GM21825 (cell line): ENCODE results near the gene STC2.

ENCODE experiments used
- ATAC-seq: cut with Tn5 transposase; IDR thresholded peaks from one replicate; pipeline ENCODE4 v1.9.1; 2021; ENCODE audit warnings: mild to moderate bottlenecking, moderate library complexity; ENCODE audit not compliant: unreplicated experiment

Gene STC2

DNA sequence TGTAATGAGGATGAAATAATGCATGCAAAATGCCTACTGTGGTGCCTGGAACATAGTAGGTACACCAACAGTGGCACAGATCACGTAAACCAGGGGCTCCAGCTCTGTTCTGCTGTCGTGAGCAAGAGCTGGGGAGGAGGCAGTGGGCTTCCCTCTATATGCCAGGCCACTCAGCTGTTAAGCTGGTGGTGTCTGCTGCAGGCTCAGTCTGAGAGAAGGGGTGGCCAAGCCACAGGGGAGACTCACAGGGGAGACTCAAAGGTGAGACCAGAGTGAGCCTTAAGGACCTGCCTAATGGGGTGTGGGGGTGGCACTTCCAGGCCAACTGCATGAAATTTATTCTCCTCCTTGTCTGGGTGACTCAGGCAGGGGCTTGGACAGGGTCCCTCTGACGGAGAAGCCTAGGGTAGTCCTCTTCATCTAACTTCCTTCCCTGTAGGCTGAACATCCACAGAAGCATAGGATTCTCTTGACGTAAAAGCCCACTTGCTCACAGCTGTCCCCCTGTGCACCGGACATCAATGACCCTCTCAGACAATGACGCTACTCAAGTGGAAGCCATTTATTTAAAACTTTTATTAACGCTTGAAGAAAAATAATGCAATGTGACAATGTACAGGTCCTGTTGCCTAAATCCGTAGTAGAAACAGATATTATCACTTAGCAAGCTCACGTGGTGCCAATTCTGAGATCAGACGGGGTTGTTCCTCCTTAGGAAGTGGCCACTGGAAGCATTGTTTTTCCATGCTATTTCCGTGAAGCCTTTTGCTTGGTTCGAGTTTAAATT lies 13.9 kb downstream of the STC2 start:
- ATAC-seq: no peak

DNA sequence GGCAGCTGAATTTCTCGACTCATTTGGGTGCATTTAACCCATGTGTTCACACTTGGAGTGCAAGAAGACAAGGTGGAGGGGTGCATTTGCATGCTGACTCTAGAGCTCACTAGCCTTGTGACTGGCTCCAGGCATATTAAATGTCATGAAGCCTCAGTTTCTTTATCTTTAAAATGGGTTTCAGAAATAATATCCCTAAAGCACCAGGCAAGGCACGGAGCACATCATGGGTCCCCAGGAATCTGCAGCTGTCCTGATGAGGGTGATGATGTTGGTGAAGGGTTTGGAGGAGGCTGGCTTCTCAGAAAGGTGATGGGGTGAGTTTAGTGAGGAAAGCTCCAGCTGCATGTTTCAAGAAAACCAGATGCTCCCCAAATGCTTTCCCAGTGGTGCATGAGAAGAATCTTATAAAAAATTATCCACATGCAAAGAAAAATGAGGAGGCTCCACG lies 14.8 kb downstream of the STC2 start:
- ATAC-seq: no peak

DNA sequence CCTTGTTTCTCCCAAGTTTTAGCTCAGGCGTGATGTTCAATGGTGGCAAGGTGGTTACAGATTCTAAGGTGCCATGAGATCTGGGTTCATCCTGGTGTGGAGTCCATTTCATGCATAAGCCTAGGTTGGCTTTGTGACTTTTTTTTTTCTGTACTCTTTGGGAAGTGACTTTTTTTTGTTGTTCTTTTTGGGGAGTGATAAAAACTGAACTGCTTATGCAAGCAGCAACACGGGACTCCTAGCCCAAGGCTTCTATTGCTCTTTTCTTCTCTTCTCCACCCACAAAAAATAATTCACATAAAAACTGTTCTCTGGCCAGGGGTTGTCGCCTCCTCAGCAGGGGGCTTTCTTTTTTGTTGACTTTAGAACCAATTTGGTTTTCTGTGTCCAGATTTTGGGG lies 15.4 kb downstream of the STC2 start:
- no peak for ATAC-seq

DNA sequence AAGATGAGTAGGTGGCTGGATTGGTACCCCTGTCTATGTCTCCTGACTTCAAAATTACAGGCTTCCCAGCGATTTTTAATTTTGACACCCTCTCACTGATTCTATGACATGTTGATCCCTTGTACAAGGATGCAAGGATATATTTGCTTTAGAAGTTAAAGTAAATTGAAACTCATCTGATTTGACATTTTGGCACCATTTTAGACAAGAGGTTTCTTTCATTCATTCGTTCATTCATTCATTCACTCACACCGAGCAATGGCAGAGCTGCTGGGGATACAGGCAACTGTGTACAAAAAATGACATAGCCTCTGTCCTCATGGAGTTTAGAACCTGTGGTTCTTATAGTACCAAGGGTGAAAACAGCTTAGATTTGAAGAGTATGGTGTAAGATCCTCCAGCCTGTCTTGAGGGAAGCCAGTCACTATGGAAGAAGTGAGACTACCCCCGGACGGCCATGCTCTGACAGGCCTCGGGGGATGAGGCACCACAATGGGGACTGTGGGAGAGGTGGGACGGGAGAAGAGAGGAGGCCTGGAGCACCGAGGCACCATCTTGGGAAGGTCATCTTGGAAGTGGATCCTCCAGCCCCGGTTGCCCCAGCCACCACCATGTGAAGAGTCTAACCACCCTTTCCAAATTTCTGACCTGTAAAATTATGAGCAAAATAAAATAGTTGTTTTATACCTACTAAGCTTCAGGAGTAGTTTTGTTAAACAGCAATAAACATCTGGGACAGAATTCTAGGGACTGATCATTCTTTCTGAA lies 16.2 kb downstream of the STC2 start:
- no peak for ATAC-seq

DNA sequence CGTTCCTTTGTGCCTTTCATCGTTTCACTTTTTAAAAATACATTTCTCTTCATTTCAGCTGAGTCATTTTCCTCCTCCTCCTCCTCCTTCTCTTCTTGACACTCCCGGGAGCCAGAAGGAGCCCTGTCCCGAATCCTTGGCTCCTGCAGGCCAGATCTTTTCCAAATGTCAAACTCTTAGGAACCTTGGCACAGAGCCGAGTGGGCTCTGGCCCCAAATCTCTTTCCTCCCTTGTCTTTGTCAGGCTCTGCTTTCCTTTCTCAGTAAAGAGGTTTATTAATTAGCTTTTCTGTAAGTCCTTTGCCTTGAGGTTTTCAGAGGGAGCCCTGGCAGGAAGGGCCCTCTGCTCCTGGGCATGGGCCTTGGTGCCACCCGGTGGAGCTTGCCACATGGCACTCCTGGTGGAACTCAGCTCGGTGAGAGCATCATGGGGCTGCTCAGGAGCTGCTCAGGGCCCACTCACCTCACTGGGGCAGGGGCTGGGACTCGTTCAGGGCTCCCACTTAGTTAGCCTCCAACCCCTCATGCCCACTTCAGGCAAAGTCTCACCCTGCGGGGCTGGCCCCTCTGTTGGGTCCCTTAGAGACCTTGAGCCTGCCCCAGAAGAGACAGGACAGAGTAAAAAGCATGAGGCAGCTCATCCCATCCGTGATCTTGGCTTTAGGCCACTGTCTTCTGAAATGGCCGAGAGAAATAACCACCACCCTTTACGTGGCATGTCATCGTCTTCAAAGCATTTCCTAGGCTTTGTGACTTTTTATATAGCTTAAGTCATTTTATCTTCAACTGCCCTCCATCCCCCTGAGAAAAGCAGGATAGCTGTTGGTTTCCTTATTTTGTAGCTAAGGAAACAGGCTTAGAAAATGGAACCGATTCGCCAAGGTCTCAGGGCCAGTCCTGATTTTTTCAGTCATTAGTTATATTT lies 17.1 kb downstream of the STC2 start:
- ATAC-seq: no peak

DNA sequence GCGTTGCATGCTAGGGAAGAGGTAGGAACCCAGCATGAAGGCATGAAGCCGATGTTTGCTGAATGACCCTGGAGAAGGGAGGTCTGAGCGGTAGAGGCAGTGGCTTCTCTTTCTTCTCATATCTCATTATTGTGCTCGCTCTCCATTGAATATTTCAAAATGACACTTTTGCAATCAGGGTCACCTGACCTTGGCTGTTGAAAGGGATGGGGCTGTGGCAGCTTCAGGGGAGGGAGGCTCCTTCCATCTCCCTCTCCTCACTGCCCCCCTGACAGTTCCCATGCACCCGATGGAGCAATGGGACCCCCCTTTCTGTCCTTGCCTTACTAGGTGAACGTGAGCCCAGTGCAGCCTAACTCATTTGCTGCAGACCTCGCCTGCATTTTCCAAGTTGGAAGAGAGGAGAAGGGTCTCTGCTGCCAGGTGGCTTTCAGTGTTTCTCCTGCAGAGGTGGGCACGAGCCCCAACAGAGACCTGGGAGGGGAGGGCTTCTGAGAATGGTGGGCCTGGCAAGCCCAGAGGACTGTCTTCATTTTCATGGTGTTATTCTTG lies 17.9 kb downstream of the STC2 start:
- ATAC-seq: no peak

DNA sequence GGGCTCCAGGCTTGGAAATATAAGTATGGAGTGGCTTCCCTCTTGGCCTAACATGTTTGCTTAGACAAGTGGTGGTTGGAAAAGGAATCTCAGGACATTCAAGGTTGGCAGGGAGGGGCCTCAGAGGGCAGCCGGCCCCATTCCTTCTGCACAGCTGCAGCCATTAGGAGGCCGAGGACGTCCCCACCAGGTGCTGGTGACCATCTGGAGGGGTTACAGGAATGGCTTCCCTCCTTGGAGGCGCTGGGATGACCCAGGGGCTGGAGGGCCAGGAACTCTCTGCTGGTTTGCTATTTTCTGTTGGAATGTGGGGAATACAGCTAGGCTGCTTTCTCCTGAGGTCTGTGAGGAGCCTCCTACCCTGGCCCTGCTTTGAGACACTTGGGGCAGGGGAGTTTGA lies 18.5 kb downstream of the STC2 start:
- no peak for ATAC-seq

DNA sequence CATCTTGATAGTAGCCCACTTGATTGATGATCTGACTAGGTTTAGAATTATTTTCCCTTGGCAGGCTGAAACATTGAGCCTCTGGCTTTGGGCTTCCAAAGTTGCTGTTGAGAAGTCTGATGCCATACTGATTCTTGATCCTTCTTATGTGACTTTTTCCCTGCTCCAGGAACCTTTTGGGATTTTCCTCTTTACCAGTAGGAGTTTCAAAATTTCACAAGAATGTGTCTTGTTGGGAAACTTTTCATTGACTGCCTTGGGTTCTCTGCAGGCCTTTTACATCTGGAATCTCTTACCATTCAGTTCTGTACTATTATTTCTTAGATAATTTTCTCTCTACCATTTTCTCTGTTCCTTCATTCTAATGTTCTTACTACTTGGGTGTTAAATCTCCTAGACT lies 20.0 kb downstream of the STC2 start:
- ATAC-seq: no peak

DNA sequence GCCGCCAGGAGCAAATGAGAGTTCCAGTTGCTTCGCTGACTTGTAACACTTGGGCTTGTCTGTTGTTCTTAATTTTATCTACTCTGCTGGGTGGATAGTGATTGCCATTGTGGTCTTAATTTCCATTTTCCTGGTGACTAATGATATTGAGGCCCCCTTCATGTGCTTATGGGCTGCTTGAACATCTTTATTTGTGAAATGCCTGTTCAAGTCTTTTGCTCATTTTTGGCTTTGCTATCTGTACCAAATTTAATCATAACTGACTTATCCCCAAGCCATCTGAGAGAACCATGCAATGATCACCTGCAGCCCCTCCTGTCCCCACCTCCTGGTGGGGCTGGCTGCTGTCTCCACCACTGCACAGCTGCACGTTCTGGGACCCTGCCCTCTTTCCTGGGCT lies 20.5 kb downstream of the STC2 start:
- no peak for ATAC-seq

DNA sequence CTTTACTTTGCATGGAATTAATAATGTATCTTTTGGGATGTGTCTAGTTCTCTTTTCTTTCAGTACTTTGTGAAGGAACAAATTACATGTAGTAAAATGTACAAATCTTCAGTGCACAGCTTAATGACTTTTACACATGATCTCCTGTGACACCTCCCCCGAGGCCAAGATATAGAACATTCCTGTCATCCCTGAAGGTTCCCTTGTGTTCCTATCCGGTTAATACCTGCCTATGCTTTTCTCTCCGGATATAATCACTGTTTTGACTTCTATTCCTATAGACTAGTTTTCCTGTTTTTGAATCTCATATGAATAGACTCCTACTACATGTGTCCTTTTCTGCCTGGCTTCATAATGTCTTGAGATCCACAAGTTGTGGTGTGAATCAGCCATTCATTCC lies 21.5 kb downstream of the STC2 start:
- ATAC-seq: no peak

DNA sequence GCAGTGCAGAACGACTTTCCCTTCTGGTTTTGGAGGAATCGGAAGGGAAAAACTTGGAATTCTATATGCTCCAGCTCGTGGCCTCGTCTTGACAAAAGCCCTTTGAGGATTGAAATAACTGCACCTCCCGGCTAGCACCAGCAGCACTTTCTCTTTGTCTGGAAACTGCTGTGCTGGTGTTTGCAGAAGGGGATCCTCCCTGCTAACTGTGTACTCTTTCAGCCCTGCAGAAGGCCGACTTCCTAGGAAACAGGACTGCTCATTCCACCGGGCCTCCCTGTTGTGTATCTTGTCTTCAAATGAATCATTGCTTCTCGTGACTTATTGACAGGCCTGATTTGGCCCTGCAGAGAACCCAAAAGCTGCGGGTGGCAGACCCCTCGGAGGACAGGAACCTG lies 23.6 kb downstream of the STC2 start:
- no peak for ATAC-seq

DNA sequence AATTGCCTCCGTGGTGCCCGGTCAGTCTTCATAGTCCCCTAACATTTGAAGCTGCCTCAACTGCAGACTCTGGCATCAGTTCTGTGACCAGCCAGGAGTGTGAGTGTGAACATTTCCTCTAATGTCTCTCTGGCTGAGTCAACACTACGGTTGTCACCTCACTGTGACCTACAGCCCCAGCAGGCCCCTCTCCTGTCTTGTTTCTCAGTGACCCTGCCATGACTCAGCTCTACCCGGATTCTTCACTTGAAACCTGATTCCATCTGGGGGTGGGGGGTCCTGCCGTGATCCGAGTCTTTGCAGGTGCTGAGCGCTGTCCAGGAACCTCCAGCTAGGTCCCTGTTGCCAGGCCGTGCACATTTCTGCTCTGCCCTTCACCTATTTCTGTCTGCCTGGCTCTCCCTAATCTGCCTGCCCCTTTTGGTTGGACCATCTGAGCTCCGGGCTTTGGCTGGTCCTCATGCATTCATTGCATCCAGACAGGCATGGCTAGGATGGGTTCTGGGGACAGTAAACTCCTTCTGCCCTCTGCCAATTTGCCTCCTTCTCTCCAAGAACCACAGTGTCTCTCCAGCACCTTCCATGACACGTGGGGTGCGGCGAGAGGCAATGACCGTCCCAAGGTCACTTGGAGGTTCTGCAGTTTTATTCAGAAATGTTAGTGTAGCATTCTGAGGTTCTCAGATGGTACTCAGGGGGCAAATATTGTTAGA lies 24.2 kb downstream of the STC2 start:
- no peak for ATAC-seq

DNA sequence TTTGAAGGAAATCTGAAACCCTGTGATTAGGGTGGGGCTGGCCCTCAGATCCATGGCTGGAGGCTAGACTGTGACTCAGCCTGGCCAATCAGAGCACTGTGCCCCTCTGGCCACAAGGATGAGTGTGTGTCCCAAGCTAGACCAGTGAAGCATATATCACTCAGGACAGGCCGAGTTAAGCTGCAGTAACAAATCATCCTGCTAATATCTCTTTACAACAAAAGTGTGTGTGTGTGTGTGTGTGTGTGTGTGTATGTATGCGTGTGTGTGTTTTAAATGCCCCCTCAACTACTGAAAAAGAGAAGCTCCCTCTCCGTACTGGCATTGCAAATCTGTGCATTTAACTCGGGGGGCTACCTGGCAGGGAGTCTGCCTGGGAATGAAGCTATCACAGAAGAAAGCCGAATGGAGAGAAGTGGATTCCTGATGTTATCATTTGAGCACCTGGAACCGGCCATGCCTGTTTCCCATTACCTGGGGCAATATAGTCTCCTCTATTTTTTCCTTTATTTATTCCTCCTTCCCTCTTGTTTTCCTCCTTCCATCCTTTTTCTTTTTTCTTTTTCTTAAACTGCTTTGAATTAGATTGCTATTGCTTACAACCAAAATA lies 25.6 kb downstream of the STC2 start:
- ATAC-seq: no peak

DNA sequence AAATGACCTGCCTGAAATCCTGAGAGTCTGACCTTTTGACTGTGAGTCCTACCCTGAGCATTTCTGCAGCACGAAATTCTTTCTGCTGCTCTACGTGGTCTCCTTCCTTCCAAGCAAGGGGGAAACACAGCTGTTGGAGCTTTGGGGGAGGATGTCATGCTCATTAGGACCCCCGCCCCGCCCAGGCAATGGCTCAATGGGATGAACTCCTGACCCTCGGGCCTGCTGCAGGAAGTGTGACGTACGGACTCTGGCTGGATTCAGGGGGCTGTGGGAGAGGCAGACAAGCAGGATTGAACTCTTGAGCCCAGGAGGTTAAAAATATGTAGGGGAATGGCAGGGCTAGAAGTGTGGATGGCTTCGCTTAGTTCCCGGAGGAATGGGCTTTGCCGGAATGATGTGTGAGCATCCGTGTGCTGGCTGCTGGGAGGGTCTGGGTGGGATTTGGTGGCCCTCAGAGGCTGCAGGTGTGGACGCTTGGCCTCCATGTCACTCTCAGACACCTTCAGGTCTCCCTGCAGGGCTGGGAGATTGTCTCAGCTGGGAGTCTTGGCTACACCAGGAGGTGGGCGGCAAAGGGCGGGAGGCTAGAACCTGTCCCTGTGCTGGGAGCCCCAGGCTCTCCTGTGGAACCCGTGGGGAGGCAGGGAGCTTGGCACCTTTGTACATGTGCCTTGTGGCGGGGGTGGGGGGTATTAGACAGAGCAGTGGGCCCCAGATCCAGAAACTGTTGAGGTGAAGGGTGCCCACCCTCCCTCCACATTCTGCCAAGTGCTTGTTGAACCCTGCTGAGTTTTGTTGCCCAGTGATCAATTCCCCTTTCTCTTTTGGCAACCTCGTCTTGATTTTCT lies 26.3 kb downstream of the STC2 start:
- ATAC-seq: no peak

DNA sequence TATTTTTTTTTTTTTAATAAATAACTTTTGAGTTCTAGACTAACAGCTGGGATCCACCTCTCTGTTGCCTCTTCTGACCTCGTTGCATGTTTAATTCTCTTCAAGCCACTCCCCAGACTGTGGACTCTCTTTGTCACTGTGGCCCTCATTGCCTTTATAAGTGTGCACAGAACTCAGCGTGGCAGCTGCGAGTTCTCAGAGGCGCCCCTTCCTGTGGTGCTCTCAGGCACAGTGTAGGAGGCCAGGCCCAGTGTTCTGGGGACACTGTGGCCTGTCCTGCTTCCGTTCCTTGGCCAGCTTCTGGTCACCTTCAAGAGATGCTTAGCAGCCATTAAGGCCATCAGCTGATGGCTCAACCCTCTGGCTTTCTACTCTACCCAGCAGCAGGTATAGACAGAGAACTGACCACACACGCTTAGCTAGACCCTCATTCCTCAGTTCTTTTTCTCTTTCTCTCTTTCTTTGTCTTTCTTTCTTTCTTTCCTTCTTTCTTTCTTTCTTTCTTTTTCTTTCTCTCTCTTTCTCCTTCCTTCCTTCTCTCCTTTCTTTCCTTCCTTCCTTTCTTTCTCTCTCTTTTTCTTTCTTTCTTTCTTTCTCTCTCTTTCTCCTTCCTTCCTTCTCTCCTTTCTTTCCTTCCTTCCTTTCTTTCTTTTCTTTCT lies 27.7 kb downstream of the STC2 start:
- ATAC-seq: no peak

DNA sequence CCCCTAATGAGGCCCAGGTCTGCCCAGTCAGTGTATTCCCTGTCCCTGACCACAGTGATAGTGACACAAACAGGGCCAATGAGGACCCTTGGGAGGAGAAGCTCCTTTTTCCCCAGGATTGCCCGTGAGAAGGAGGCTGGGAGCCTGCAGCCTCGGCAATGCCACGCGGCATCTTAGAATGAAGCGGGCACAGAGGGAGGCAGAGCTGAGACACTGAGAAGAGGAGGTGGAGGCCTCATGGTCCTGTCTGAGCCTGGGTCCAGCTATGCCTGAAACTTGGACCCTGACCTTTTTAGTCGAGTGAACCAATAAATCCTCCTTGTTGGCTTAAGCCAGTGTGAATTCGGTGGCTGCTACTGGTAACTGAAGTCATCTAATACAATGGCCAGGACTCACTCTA lies 28.4 kb downstream of the STC2 start:
- no peak for ATAC-seq

DNA sequence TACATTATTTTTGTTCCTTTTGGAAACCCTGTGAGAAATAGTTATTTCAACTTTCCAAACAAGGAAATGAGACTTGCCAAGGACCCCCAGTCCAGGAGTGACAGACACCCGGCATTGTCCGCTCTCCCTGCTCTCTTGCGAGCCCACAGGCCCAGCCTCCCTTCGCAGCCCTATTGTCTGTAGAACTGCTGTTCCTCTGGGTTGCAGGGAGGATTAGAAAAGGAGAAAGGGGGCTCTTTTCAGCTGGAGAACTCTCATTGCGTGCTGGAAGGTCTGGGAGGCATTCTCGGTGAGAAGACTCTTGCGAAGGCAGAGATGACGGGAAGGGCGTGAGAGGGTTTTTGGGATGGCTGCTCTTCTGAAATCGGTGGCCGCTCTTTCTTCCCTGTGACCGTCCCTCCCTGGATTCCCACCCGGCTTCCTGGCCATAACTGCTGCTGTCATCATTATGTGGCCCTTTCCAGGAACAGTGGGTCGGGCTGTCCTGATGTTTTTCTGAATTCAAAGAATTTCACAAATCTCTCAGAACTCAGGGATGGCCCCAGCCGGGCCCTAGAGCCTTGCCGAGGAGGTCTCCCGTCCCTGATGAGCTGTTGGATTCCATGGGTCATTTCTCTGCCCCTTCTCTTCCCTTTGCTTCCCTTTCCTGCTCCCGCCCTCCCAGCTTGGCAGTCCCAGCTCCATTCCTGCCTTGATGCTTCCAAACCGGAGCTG lies 29.8 kb downstream of the STC2 start:
- no peak for ATAC-seq

DNA sequence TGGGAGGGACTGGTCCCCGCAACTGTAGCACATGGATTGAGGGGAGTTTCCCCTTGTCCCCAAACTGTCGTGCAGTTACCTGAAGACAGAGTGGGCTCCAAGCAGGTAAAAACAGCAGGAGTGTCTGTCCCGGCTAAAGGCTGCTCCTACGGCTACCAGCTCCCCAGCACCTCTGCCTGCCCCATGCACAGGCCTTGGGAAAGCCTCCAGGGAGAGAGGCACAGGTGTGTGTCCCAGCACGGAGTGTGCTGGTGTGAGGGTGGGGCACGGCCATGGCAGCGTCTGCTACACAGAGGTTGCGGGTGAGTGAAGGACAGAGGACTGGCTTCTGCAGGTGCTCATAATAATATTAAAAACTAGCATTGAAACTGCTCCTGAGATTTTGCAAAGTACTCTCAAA lies 30.4 kb downstream of the STC2 start:
- no peak for ATAC-seq
